ENCODE measurements around the gene TAC3. TPM values are rescaled to one million over a fixed set of nuclear protein-coding genes. Genes with fewer than 3 reads are reported as not detected.

The TAC3 gene
- total RNA-seq (not detected), polyA plus RNA-seq (ENCODE audit: insufficient read depth, low read depth, low replicate concordance) (not detected)
- long read RNA-seq, donor 1: 0 reads
- long read RNA-seq, donor 2: 0 reads
- long read RNA-seq, donor 3, partial matches to known transcripts: 0 of 1 reads
- long read RNA-seq, donor 3, other reads (novel, unspliced or antisense): 0 of 1 reads
- long read RNA-seq, donor 4: 0 reads
- long read RNA-seq, donor 5: 0 reads
- long read RNA-seq, donor 6, partial matches to known transcripts: 0 of 4 reads
- long read RNA-seq, donor 6, other reads (novel, unspliced or antisense): 0 of 4 reads
- long read RNA-seq, donor 7: 0 reads
- long read RNA-seq, donor 8: 0 reads
- long read RNA-seq, donor 9: 0 reads
- long read RNA-seq, donor 10: 0 reads

- H3K27me3 ChIP-seq (ENCODE audit: control insufficient read depth, insufficient read depth, low read length): no peaks in the 10 kb centered on the region
- H3K9me3 ChIP-seq (ENCODE audit: control insufficient read depth in 2 of 3, insufficient read depth in 1 of 3, low read length in 3 of 3): no peaks in the 10 kb centered on the region
- intact Hi-C loops (cut with DNase I): no loop called here
- DNase-seq (no peak), FAIRE-seq (no peak)
- H3K9ac ChIP-seq (ENCODE audit: low read length in 3 of 3): no peak within 1 kb of the TSS
- H3K36me3 ChIP-seq (ENCODE audit: control insufficient read depth in 2 of 3, insufficient read depth in 3 of 3, low read length in 3 of 3): no peaks in the 10 kb centered on the region
- no peak for TF ChIP-seq CTCF (IDR thresholded peaks at IDR 0.05; ENCODE audit: borderline replicate concordance, extremely low read depth, insufficient read depth)
- no peak within 1 kb of the TSS for H3K4me3 ChIP-seq (ENCODE audit: low read length in 3 of 3)
- no peaks in the 10 kb centered on the region for H3K4me1 ChIP-seq (ENCODE audit: control insufficient read depth in 2 of 3, insufficient read depth in 2 of 3, low read depth in 1 of 3, low read length in 3 of 3)
- no peak within 1 kb of the TSS for H3K27ac ChIP-seq (ENCODE audit: low read depth in 2 of 2, low read length in 2 of 2)
These were observed at the start of gene TAC3 for GRCh38 chr12:57016348-57016747. Gene TAC3 (minus strand): TSS chr12:57016529. CDS start chr12:57015797, 732 bp downstream.

- Histone ChIP-seq H3K27ac (ENCODE audit: low read depth in 2 of 2, low read length in 2 of 2) (no peak overlapping the region), H3K4me3 (ENCODE audit: low read length in 3 of 3) (no peak overlapping the region), H3K36me3 (ENCODE audit: control insufficient read depth in 2 of 3, insufficient read depth in 3 of 3, low read length in 3 of 3) (peaks cover 0 to 3% (median 2%) of the 10 kb centered on the region in 3 donors), H3K9ac (ENCODE audit: low read length in 3 of 3) (no peak overlapping the region), H3K9me3 (ENCODE audit: control insufficient read depth in 2 of 3, insufficient read depth in 1 of 3, low read length in 3 of 3) (no peaks in the 10 kb centered on the region), H3K4me1 (ENCODE audit: control insufficient read depth in 2 of 3, insufficient read depth in 2 of 3, low read depth in 1 of 3, low read length in 3 of 3) (no peaks in the 10 kb centered on the region), H3K27me3 (ENCODE audit: control insufficient read depth, insufficient read depth, low read length) (no peaks in the 10 kb centered on the region)
- no peak for DNase-seq
- FAIRE-seq: no peak
- intact Hi-C loops (cut with DNase I): no loop called here
- no peak for TF ChIP-seq CTCF (IDR thresholded peaks at IDR 0.05; ENCODE audit: borderline replicate concordance, extremely low read depth, insufficient read depth)
These were observed 47.8 kb upstream of the TAC3 start for GRCh38 chr12:57063991-57064685.

- H3K36me3 ChIP-seq (ENCODE audit: control insufficient read depth in 2 of 3, insufficient read depth in 3 of 3, low read length in 3 of 3): peaks cover 0 to 8% (median 0%) of the 10 kb centered on the region in 3 donors
- no peaks in the 10 kb centered on the region for H3K4me1 ChIP-seq (ENCODE audit: control insufficient read depth in 2 of 3, insufficient read depth in 2 of 3, low read depth in 1 of 3, low read length in 3 of 3)
- H3K27ac ChIP-seq (ENCODE audit: low read depth in 2 of 2, low read length in 2 of 2): no peak overlapping the region
- no peak overlapping the region for H3K4me3 ChIP-seq (ENCODE audit: low read length in 3 of 3)
- FAIRE-seq: no peak
- H3K9me3 ChIP-seq (ENCODE audit: control insufficient read depth in 2 of 3, insufficient read depth in 1 of 3, low read length in 3 of 3): no peaks in the 10 kb centered on the region
- intact Hi-C loops (cut with DNase I): no loop called here
- no peak for TF ChIP-seq CTCF (IDR thresholded peaks at IDR 0.05; ENCODE audit: borderline replicate concordance, extremely low read depth, insufficient read depth)
- no peak for DNase-seq
- H3K9ac ChIP-seq (ENCODE audit: low read length in 3 of 3): no peak overlapping the region
- no peaks in the 10 kb centered on the region for H3K27me3 ChIP-seq (ENCODE audit: control insufficient read depth, insufficient read depth, low read length)
These were observed 42.1 kb upstream of the TAC3 start for GRCh38 chr12:57058454-57058853.

Measured in kidney (tissue), 22 donors.